Middle frontal gyrus (tissue), 1 donor: ENCODE results near the gene CMC2.

ENCODE experiments used
- DNase-seq: peaks from one replicate; pipeline ENCODE4 v3.0.0-alpha.2; 2015; ENCODE audit warnings: low spot score; ENCODE audit errors: extremely low spot score

The CMC2 gene

DNA sequence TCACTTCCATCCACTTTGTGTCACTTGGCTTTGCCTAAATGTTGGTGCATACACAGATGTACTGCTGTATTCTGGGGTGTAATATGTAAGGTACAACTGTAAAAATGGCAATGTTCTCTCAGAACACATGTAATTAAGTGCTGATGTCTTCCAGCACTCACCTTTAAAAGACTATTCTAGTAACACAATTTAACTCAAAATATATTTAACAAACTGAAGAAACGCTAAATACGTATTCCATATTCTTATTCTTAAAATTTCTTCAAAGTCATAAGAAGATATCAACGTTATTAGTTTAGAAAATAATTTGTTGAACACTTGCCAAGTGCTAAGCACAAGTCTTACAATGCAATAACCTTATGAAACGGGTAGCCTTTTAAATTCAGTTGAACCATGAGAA lies 3.6 kb downstream of the CMC2 start:
- DNase-seq, result no peak

DNA sequence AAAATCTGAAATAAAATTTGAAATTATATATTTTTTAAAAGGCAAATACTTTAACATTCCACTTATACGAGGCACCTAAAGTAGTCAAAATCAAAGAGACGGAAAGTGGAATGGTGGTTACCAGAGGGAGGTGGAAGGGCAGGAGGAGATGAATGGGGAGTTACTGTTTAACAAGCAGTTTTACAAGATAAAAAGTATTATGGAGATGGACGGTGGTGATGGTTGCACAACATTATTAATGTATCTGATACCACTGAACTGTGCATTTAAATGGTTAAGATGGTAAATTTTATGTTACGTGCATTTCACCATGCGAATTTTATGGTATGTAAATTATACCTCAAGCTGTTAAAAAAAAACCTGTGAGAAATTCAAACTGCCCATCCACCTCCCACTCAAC lies 5.4 kb downstream of the CMC2 start:
- no peak for DNase-seq

DNA sequence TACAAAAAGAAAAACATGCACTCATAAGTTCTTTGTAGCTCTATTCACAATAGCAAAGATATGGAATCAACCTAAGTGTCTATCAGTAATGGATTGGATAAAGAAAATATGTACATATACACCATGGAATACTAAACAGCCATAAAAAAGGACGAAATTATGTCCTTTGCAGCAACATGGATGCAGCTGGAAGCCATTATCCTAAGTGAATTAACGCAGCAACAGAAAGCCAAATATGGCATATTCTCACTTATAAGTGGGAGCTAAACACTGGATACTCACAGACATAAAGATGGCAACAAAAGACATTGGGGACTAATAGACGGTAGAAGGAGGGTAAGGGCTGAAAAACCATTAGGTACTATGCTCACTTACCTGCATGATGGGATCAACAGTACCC lies 5.8 kb downstream of the CMC2 start:
- DNase-seq, result no peak

DNA sequence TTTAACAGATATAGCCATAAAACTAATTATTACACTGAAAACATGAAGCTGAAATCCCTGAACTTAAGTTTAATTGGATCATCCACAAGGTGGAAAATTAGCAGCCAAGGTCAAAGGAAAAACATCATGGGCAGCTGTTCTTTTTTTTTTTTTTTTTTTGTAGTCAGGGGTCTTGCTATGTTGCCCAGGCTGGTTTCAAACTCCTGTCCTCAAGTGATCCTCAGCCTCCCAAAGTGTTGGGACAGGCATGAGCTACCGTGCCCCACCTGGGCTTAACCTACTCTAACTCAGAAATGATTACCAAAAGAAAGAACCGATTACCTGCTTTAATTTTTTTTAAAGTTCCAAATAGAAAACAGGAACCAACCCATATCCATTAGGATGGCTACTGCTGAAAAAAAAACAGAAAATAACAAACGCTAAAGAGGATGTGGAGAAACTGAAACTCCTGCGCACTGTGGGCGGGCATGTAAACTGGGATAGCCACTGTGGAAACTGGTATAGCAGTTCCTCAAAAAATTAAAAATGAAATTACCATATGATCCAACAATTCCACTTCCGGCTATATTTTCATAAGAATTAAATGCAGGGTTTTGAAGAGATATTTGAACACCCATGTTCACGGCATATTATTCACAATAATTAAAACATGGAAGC lies 8.6 kb downstream of the CMC2 start:
- DNase-seq, result no peak

DNA sequence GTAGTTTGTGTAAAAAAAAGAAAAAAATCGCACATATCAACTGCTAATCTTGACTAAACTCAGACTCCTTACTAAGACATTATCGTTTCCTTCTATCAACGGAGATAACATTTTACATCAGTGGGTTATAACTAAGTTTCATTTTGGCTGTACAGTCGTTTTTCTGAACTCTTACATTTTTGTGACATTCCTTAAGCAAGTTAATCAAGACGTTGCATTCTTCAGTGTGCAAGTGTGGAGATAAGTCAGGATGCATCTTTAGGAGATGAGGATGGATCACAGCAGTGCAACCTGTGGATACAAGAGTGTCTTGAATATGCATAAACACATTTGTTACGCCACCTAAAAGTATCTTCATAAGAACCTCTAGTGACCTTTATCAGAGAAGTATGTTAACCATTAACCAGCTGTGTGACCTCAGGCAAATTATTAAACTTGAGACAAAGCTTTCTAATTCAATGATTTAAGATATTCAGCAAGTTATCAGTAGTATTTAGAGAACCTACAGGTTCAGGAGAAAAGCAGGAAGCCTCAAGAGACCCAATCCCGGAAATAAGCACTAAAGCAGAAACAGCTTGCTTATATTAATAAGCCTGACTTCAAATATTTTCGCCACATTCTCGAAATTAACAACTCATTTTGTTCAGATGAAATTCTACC lies 9.4 kb downstream of the CMC2 start:
- DNase-seq, result no peak

DNA sequence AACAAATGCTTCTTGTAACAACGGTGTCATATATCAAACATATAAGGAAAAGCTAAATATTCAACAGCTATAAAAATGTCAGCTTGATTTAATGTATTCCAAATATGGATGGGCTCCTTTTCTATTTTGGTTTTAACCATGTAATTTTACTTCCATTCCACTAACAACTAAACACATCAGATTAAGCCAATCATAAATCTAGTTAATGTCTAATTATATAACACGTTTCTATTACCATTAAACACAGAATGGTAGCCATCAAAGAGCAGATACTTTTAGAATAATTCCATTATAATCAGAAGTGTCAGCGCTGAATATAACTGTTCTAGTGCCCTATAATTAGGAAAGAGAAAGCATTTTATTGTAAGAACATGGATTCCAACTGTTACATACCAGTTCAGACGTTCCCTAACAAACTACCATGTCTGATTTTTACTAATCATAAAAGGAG lies 10.0 kb downstream of the CMC2 start:
- no peak for DNase-seq

DNA sequence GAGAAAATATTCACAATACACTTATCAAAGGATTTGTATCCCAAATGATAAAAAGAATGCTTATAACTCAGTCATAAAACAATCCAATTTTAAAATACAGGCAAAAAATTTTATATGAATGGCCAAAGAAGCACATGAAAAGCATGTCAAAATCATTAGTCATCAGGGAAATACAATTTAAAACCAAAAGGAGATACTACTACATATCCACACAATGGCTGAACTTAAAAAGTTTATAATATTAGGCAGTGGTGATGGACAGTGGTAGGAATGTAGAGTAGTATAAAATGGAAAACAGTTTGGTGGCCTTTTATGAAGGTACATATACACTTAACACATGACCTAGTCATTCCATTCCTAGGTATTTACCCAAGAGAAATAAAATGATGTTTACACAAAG lies 12.2 kb downstream of the CMC2 start:
- no peak for DNase-seq

DNA sequence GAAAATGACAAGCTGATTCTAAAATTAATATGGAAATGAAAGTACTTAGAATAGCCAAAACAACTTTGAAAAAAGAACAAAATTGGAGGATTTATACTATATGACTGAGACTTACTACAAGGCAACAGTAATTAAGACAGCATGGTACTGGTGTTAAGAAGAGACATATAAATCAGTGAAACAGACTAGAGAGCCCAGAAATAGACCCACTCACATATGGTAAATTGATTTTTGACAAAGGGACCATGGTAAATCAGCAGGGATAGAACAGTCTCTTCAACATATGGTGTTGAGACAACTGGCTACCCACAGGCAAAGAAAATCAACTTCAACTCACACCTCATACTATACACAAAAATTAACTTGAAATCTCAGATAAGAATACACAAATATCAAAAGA lies 12.9 kb downstream of the CMC2 start:
- no peak for DNase-seq

DNA sequence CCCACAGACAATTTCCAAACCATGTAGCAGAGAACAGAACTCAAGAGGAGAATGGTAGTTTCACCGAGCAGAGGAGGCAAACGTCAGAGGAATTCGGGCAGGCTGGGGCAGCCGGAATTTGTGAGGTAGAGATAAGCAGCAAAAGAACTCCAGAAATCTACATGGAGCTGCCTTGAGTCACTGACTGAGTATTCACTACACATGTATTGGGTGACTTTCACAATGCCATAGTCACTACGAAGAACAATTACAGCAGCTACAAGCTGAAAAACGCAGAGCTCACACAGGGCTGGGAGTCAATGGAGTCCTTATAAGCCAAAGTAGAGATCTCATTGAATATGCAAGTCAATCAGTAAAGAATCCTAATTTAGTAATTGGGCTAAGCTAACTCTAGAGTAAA lies 13.4 kb downstream of the CMC2 start:
- DNase-seq, result no peak

DNA sequence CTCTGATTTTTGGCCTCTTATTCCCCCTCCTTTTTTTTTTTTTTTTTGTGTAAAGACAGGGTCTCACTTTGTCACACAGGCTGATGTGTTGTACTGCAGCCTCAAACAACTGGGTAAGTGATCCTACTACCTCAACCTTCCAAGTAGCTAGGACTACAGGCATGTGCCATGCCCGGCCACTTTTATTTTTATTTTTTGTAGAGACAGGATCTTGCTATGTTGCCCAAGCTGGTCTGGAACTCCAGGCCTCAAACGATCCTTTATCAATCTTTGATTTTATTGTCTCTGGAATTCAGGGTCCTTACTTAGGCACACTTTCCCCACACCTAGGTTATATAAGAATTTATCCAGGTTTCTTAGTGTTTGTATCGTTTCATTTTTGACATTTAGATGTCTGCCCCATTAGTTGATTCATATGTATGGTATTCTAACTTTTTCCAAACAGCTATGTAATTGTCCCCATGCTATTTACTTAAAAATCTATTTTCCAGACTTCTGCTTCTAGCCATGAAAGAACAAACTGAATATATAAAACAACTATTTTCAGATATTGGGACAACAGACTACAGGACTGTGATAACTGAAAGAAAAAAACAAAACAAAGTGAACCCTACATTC lies 13.9 kb downstream of the CMC2 start:
- DNase-seq, result no peak

DNA sequence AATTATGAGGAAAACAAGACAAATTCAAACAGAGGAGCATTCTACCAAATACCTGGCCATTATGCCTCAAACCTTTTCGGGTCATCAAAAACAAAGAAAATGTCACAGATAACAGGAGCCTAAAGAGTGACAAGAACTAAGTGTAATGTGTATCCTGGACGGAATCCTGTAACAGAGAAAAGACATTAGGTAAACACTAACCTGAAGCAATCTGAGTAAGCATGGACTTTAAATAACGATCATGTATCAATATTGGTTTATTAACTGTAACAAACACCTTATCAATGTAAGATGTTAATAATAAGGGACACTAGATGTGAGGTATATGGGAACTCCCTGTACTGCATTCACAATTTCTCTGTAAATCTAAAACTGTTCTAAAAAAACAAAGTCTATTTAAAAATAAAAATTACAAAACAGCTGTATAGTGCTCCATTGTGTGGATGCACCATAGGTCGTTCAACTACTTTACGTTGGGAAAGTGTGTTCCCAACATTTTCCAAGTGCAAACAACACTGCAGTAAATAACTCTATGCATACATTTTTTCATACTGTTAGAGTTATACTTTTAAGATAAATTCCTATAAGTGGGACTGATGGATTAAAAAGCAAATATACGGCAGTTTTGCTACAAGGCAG lies 14.8 kb downstream of the CMC2 start:
- DNase-seq, result no peak

DNA sequence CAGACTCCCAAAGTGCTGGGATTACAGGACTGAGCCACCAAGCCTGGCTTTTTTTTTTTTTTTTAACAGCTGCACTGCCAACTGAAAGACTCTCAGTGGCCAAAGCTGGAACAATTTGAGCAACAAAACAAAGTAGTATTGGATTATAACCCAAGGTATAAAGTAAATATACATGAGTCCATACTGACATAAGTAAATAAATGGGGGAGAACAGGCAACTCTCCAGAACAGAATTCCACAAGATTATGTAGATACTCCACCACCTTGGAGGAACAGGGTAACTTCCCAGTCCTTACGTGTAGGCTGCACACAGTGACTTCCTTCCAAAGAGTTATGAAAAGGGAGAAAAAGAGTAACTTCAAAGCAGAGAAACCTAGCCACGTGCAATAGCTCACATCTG lies 15.7 kb downstream of the CMC2 start:
- no peak for DNase-seq

DNA sequence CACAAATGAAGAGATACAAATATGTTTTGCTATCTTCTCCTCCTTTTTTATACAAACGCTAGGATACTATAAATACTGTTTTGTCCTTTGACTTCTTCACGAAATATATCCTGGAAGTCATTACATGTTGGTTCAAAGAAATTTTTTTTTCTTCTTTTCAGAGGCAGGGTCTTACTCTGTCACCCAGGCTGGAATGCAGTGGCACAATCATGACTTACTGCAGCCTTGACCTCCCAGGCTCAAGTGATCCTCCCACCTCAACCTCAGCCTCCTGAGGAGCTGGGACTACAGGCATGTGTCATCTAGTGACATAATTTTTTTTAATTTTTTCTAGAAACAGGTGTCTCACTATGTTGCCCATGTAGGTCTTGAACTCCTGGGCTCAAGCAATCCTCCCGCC lies 16.1 kb downstream of the CMC2 start:
- DNase-seq, result no peak

DNA sequence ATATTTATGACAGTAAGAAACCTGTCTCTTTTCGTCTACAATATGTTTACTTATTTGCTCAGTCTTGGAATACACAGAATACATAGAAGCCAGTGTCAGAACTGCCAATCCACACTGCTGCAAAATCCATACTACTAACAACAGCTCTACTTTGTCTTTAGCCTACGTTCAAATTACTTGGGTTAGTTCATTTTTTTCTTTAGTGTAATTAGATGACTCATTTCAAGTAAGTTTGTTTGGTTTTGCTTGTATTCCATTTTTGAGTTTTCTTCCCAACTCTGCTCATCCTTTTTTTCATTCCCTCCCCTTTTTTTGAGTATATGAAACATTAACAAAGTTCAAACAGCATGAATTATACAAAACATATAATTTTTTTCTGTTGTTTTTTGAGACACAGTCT lies 16.9 kb downstream of the CMC2 start:
- no peak for DNase-seq

DNA sequence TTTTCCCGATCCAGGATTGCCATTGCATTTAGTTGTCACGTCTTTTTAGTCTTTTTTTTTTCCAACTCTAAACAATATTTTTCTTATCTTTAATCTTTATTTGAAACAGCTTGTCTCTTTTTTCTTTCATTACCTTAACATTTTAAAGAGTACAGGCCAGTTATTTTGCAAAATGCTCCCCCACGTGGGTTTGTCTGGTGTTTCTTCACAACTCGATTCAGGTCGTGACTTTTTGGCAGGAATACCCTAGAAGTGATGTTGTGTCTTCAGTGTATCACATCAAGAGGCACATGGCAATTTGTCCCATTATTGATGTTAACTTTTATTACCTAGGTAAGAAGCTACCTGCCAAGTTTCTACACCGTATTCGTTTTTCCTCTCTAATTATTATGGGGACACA lies 17.9 kb downstream of the CMC2 start:
- no peak for DNase-seq

DNA sequence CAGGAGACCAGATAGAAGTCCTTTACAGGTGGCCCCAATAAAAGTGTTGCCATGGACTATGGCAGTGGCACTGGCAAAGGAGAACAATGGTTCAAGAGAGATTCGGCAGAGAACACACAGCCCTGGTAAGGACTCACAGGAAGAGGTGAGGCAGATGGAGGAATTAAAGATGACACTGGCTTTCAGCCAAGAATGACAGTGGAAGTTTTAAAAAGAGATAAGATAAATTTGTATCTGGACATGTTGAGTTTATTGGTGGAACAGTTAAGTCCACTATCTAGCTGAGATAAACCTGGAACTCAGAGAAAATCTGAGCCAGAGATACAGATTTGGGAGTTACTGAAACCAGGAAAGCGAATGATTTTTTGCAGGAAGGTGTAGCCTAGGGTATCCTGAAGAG lies 20.1 kb downstream of the CMC2 start:
- DNase-seq, result no peak

DNA sequence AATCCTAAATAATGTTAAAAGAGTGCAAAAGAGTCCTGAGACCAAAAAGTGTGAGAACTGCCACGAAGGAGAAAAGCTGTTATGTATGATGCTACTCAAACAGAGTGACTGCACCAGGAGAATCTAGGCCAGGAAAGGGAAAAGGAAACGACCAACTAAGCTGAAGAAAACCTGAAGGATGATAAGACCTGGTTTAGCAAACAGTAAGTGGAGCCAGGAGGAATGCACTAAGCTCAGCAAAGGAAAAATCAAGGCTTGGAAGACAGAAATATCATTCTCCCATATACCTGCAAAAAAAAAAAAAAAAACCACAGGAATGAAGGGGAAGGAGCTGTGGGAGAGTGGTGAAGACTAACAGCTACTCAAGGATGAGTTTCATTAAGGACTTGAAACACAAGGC lies 21.1 kb downstream of the CMC2 start:
- DNase-seq, result no peak

DNA sequence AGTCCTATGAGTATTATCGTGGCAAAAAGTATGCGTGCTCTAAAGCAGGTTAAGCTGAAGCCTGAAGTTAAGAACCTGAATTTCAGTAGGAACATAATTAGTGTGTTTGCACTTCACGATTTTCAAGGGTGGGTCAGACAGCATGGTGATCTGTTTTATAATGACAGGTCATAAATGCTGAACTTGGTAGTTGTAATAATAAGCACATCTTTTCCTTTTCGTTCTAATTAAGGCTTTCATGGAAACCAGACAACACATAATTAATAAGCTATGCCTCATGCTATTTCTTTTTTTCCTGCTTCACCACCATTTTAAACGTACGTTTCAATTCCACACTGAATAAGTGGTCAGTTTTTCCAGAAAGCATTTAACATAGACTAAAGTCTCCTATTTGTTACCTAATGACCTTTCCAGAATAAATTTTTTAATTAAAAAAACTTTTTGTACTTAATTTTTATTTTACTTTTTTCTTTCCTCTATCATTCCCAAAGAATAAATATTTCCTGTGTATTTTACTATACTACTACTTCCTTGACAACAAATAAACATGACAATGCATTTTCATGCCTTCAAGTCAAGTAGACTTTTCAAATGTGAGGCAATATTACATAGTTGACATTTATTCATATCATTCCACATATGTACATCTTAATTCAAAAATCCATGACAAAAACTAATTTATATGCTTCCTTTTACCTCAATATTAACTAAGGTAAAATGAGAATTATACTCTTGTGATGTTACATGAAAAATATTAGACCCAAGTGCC lies 22.4 kb downstream of the CMC2 start:
- DNase-seq, result no peak

DNA sequence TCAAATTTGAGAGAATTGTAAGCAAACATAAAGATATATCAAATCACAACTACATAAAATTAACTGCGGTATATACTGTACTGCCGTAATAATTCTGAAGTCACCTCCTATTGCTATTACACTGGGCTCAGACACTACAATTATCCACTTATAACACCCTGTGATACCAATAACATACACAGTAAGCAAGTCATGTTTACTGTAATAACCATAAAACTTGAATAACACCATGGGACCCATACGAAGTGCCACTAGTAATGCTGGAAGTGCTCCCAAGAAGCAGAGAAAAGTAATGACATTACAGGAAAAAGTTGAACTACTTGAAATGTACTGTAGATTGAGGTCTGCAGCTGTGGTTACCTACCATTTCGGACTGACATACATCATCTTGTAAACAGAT lies 24.0 kb downstream of the CMC2 start:
- no peak for DNase-seq

DNA sequence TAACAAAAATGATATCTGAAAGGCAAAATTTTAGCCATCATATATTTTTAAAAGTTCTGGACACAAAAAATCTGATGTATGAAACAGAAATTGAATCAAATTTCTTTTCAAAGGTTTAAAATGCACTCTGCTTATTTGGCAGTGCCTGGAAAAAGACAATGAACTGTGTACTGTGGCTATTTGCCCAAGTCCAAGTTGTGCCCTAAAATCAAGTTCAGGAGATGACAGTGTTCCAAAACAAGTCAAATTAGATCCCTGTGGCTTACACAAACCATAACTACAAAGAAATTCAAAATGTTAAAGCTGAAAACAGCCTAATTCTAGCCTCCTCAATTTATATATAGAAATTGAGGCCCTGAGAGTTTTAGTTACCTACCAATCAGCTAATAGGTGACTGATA lies 25.6 kb downstream of the CMC2 start:
- DNase-seq, result no peak

DNA sequence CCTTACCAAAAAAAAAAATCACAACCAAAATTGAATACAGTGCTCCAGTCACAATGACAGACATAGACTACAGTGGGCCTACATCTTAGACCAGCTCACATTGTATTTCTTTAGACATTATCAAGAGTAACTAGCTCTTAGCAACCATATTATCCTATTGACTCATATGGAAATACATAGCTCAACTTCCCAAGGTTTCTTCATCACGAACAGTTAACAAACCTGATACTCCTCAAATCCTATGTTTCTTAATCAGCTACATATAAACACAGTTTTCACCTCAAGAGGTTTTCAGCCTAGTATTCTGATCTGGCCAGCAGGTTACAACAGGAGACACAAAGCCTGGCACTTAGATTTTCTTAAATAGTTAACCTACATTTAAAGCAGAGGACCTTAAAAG lies 29.7 kb downstream of the CMC2 start:
- DNase-seq, result no peak
